Loucy (cell line): Measurements from ENCODE around the gene ARHGEF17.

ENCODE experiments used
- EZH2phosphoT487 ChIP-seq: fragments of 200-600 bp; IDR thresholded peaks from 2 replicates; pipeline ENCODE4 v1.6.1; 2018; ENCODE audit warnings: antibody characterized with exemption, mild to moderate bottlenecking, moderate library complexity, borderline replicate concordance
- TF ChIP-seq, protein P1 (sequence below): fragments of 200-600 bp; sonication (generic); conservative IDR thresholded peaks from 2 replicates; pipeline ENCODE4 v1.5.1; 2014; ENCODE audit warnings: mild to moderate bottlenecking, antibody characterized with exemption, low read length

DNA sequence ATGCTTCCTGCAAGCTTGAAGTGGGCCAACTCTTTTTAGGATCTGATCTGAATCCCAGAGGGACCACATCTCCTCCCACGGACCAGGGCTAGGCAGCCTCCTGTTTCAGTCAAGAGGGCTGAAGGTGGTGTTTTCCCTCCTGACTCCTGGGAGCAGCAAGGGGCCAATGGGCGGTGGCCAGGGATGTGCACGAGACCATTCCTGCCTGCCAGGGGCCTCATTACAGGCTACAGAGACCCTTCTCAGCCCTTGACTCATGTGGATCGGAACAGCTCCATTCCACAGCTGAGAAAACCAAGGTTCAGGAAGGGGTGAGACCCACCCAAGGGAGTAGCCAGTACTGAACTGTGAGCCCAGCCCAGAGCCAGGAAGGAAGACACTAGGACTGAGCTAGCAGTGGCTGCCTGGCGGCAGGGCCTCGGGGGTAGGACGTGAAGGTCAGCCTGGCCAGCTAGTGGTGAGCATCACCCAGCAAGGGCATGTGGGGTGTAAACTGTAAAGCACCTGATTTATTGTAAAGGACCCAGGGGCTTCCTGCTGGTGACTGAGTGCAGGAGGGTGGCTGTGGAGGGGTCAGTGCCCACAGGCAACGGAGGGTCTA lies 39.3 kb upstream of the ARHGEF17 start:
- TF ChIP-seq, protein P1, sequence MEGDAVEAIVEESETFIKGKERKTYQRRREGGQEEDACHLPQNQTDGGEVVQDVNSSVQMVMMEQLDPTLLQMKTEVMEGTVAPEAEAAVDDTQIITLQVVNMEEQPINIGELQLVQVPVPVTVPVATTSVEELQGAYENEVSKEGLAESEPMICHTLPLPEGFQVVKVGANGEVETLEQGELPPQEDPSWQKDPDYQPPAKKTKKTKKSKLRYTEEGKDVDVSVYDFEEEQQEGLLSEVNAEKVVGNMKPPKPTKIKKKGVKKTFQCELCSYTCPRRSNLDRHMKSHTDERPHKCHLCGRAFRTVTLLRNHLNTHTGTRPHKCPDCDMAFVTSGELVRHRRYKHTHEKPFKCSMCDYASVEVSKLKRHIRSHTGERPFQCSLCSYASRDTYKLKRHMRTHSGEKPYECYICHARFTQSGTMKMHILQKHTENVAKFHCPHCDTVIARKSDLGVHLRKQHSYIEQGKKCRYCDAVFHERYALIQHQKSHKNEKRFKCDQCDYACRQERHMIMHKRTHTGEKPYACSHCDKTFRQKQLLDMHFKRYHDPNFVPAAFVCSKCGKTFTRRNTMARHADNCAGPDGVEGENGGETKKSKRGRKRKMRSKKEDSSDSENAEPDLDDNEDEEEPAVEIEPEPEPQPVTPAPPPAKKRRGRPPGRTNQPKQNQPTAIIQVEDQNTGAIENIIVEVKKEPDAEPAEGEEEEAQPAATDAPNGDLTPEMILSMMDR, result no peak
- TF ChIP-seq EZH2phosphoT487, result no peak
